ENCODE results near the gene MARCHF6.

Gene MARCHF6

GRCh38 chr5:10315824-10316509 is 37.5 kb upstream of the MARCHF6 start:
- H3K4me3 ChIP-seq (ENCODE audit: low read length): no peak overlapping the region
- TF ChIP-seq ZNF274 (IDR thresholded peaks at IDR 0.05; ENCODE audit: low read depth, low read length): no peak

- TF ChIP-seq ZNF274 (IDR thresholded peaks at IDR 0.05; ENCODE audit: low read depth, low read length): no peak
- H3K4me3 ChIP-seq (ENCODE audit: low read length): no peak overlapping the region
Observed at GRCh38 chr5:10317825-10318682, 35.4 kb upstream of the MARCHF6 start.

- no peak for TF ChIP-seq ZNF274 (IDR thresholded peaks at IDR 0.05; ENCODE audit: low read depth, low read length)
- H3K4me3 ChIP-seq (ENCODE audit: low read length): no peak overlapping the region
Observed at GRCh38 chr5:10319202-10319851, 34.2 kb upstream of the MARCHF6 start.

GRCh38 chr5:10320793-10321192 is 32.7 kb upstream of the MARCHF6 start:
- no peak overlapping the region for H3K4me3 ChIP-seq (ENCODE audit: low read length)
- TF ChIP-seq ZNF274 (IDR thresholded peaks at IDR 0.05; ENCODE audit: low read depth, low read length): no peak

GRCh38 chr5:10321882-10322281 is 31.6 kb upstream of the MARCHF6 start:
- no peak overlapping the region for H3K4me3 ChIP-seq (ENCODE audit: low read length)
- no peak for TF ChIP-seq ZNF274 (IDR thresholded peaks at IDR 0.05; ENCODE audit: low read depth, low read length)

GRCh38 chr5:10323588-10324488 is 29.7 kb upstream of the MARCHF6 start:
- H3K4me3 ChIP-seq (ENCODE audit: low read length): no peak overlapping the region
- TF ChIP-seq ZNF274 (IDR thresholded peaks at IDR 0.05; ENCODE audit: low read depth, low read length): no peak

GRCh38 chr5:10324518-10325370 is 28.8 kb upstream of the MARCHF6 start:
- H3K4me3 ChIP-seq (ENCODE audit: low read length): no peak overlapping the region
- no peak for TF ChIP-seq ZNF274 (IDR thresholded peaks at IDR 0.05; ENCODE audit: low read depth, low read length)

- TF ChIP-seq ZNF274 (IDR thresholded peaks at IDR 0.05; ENCODE audit: low read depth, low read length): no peak
Observed at GRCh38 chr5:10328323-10328722, 25.2 kb upstream of the MARCHF6 start.

GRCh38 chr5:10329446-10329819 is 24.1 kb upstream of the MARCHF6 start:
- TF ChIP-seq ZNF274 (IDR thresholded peaks at IDR 0.05; ENCODE audit: low read depth, low read length): no peak
- H3K4me3 ChIP-seq (ENCODE audit: low read length): no peak overlapping the region

More at GRCh38 chr5:10328323-10328722, 25.2 kb upstream of the MARCHF6 start:
- H3K4me3 ChIP-seq (ENCODE audit: low read length): no peak overlapping the region

- TF ChIP-seq ZNF274 (IDR thresholded peaks at IDR 0.05; ENCODE audit: low read depth, low read length): no peak
- H3K4me3 ChIP-seq (ENCODE audit: low read length): no peak overlapping the region
Observed at GRCh38 chr5:10329820-10330481, 23.5 kb upstream of the MARCHF6 start.

GRCh38 chr5:10330511-10331230 is 22.8 kb upstream of the MARCHF6 start:
- no peak overlapping the region for H3K4me3 ChIP-seq (ENCODE audit: low read length)
- no peak for TF ChIP-seq ZNF274 (IDR thresholded peaks at IDR 0.05; ENCODE audit: low read depth, low read length)

- no peak overlapping the region for H3K4me3 ChIP-seq (ENCODE audit: low read length)
Observed at GRCh38 chr5:10331341-10331796, 22.1 kb upstream of the MARCHF6 start.

More at GRCh38 chr5:10331341-10331796, 22.1 kb upstream of the MARCHF6 start:
- TF ChIP-seq ZNF274 (IDR thresholded peaks at IDR 0.05; ENCODE audit: low read depth, low read length): no peak
